T follicular helper cell (primary cell): ENCODE data around the gene MYH2.

Experiments used
- DNase-seq: peaks from one replicate; pipeline ENCODE4 v3.0.0-alpha.2; 2020; ENCODE audit warnings: low read depth

Gene MYH2

GRCh38 chr17:10516065-10516464, 33.4 kb downstream of the MYH2 start:
- DNase-seq: no peak

GRCh38 chr17:10513299-10514067, 36.0 kb downstream of the MYH2 start:
- DNase-seq: no peak

GRCh38 chr17:10512856-10513255, 36.6 kb downstream of the MYH2 start:
- DNase-seq: no peak

GRCh38 chr17:10499950-10500349, 49.5 kb downstream of the MYH2 start:
- DNase-seq: no peak

- DNase-seq: no peak
Measured at GRCh38 chr17:10492004-10492403, 57.5 kb downstream of the MYH2 start.

GRCh38 chr17:10482252-10482651, 67.2 kb downstream of the MYH2 start:
- no peak for DNase-seq

GRCh38 chr17:10477701-10478100, 71.8 kb downstream of the MYH2 start:
- no peak for DNase-seq

- no peak for DNase-seq
Measured at GRCh38 chr17:10474536-10474935, 74.9 kb downstream of the MYH2 start.

GRCh38 chr17:10471858-10472257, 77.6 kb downstream of the MYH2 start:
- DNase-seq: no peak
